Transverse colon (tissue), 4 donors: ENCODE data around the gene FCHSD1. TPM values are rescaled to one million over a fixed set of nuclear protein-coding genes. Genes with fewer than 3 reads are reported as not detected.

Experiments used
- DNase-seq: peaks from one replicate; pipeline ENCODE4 v3.0.0-alpha.2; 2019
- H3K27ac ChIP-seq, 4 donors: fragments of 200-600 bp; sonication (generic); 2 replicates each; pipeline ENCODE4 v1.5.1; 2016 to 2018; ENCODE audit warnings: inconsistent platforms in 4 of 4
- H3K27me3 ChIP-seq: fragments of 200-600 bp; sonication (generic); 2 replicates; pipeline ENCODE4 v1.5.1; 2017; ENCODE audit warnings: inconsistent platforms
- H3K36me3 ChIP-seq, 4 donors: fragments of 200-600 bp; sonication (generic); 2 replicates each; pipeline ENCODE4 v1.5.1; 2017 to 2019; ENCODE audit warnings: inconsistent platforms in 4 of 4
- H3K4me1 ChIP-seq, 4 donors: fragments of 200-600 bp; sonication (generic); 2 replicates each; pipeline ENCODE4 v1.5.1; 2017 to 2020; ENCODE audit warnings: inconsistent platforms in 4 of 4
- H3K4me3 ChIP-seq, 4 donors: fragments of 200-600 bp; sonication (generic); 1 replicate in 1 of 4; 2 replicates in 3 of 4; pipeline versions ENCODE4 v1.5.1 to v1.6.1; 2017 to 2019; ENCODE audit warnings: inconsistent platforms in 4 of 4
- H3K9me3 ChIP-seq, 2 donors: fragments of 200-600 bp; sonication (generic); 2 replicates each; pipeline ENCODE4 v1.5.1; 2017 to 2019; ENCODE audit warnings: inconsistent platforms in 2 of 2
- EP300 ChIP-seq: sonication (generic); formaldehyde crosslinking; IDR thresholded peaks from one replicate; pipeline ENCODE4 v1.6.1; 2017; ENCODE audit warnings: antibody characterized with exemption, low read depth
- POLR2A ChIP-seq: fragments of 450-650 bp; IDR thresholded peaks from one replicate; pipeline ENCODE4 v1.6.1; 2016; ENCODE audit warnings: antibody characterized with exemption, mild to moderate bottlenecking, moderate library complexity
- POLR2AphosphoS5 ChIP-seq, 3 donors: sonication (generic); formaldehyde crosslinking; IDR thresholded peaks; one replicate each; pipeline ENCODE4 v1.6.1; 2016; ENCODE audit warnings: antibody characterized with exemption in 3 of 3
- WGBS, 2 donors: methylation state at CpG; one replicate each; pipeline ENCODE4 v1.1.5; 2018; ENCODE audit warnings: low coverage in 1 of 2; 5-methylcytosine and 5-hydroxymethylcytosine counted together
- in situ Hi-C, 4 donors: fragments of 200-750 bp; cut with MboI; loops; one replicate each; pipeline versions ENCODE4 v1.15.0 to v1.15.1; 2017; ENCODE audit warnings: low sequenced_read_pairs in 3 of 4, low pct_ligation_motif_present in 1 of 4, low pct_unique_long_range_greater_than_20kb in 1 of 4
- intact Hi-C: fragments of 100-400 bp; cut with DNase I; formaldehyde crosslinking; loops from one replicate; pipeline ENCODE4 v1.15.1; 2023; ENCODE audit warnings: low total_unique reads
- total RNA-seq, 4 donors: library from RNA; depleted of rRNA; stranded (reverse); fragments of >200 nt; gene quantifications; one replicate each; pipeline ENCODE4 v1.1.0, GENCODE V29; 2016
- TF ChIP-seq, protein P1 (sequence below), 5 experiments: fragments of 200-600 bp in 3 of 5; fragments of 450-650 bp in 2 of 5; sonication (generic) in 3 of 5; IDR thresholded peaks; 1 replicate in 2 of 5; 2 replicates in 3 of 5; pipeline ENCODE4 v1.5.1; 2016 to 2017; ENCODE audit warnings: antibody characterized with exemption in 5 of 5, inconsistent platforms in 3 of 5, mild to moderate bottlenecking in 2 of 5, moderate library complexity in 1 of 5

FCHSD1 gene
- total RNA-seq, 4 donors from 2014 or later: 26.1 to 69.9 (median 43.1) TPM

- in situ Hi-C loops (no loop called here), intact Hi-C loops (no loop called here)
- H3K4me1 ChIP-seq: peaks cover 0 to 10% (median 0%) of the 10 kb centered on the region in 4 donors
- no peak overlapping the region for H3K4me3 ChIP-seq
- H3K9me3 ChIP-seq: no peaks in the 10 kb centered on the region
- no peak for DNase-seq
- H3K36me3 ChIP-seq: no peaks in the 10 kb centered on the region
- 83 to 90% methylated on average over 2 of the region's 2 CpGs for WGBS, 2 donors
- H3K27ac ChIP-seq: no peak overlapping the region
- H3K27me3 ChIP-seq: no peaks in the 10 kb centered on the region
- TF ChIP-seq EP300 (no peak), POLR2A (no peak), POLR2AphosphoS5 (IDR thresholded peaks at IDR 0.05) (no peak)
- TF ChIP-seq, protein P1, sequence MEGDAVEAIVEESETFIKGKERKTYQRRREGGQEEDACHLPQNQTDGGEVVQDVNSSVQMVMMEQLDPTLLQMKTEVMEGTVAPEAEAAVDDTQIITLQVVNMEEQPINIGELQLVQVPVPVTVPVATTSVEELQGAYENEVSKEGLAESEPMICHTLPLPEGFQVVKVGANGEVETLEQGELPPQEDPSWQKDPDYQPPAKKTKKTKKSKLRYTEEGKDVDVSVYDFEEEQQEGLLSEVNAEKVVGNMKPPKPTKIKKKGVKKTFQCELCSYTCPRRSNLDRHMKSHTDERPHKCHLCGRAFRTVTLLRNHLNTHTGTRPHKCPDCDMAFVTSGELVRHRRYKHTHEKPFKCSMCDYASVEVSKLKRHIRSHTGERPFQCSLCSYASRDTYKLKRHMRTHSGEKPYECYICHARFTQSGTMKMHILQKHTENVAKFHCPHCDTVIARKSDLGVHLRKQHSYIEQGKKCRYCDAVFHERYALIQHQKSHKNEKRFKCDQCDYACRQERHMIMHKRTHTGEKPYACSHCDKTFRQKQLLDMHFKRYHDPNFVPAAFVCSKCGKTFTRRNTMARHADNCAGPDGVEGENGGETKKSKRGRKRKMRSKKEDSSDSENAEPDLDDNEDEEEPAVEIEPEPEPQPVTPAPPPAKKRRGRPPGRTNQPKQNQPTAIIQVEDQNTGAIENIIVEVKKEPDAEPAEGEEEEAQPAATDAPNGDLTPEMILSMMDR (IDR thresholded peaks at IDR 0.05): no peak
Observed at GRCh38 chr5:141597814-141598213, 53.4 kb downstream of the FCHSD1 start.

GRCh38 chr5:141597394-141597793, 53.8 kb downstream of the FCHSD1 start:
- Histone ChIP-seq H3K27me3 (no peaks in the 10 kb centered on the region), H3K9me3 (no peaks in the 10 kb centered on the region), H3K4me3 (no peak overlapping the region), H3K36me3 (no peaks in the 10 kb centered on the region), H3K4me1 (peaks cover 0 to 11% (median 0%) of the 10 kb centered on the region in 4 donors), H3K27ac (no peak overlapping the region)
- 27 to 55% methylated on average over 2 of the region's 2 CpGs for whole genome bisulfite sequencing, 2 donors
- DNase-seq: no peak
- intact Hi-C loops (no loop called here), in situ Hi-C loops (no loop called here)
- TF ChIP-seq, protein P1 (IDR thresholded peaks at IDR 0.05): no peak
- TF ChIP-seq POLR2A (no peak), POLR2AphosphoS5 (IDR thresholded peaks at IDR 0.05) (no peak), EP300 (no peak)

DNA sequence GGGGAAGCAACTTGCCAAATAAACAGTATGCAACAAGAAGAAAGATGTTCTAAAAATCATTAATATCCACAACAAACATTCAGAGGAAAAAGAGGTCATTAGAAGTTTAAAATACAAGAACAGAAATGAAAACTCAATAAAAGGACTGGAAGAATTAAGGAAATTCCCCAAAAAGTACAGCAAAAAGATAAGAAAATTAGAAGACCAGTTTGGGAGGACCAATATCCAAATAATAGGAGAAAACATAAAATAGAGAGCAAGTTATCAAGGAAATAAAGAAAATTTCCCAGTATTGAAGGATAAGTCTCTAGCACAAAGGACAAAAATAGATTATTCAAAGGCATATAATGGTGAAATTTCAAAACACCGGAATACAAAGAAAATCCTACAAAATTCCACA, 54.4 kb downstream of the FCHSD1 start:
- DNase-seq: no peak
- WGBS, 2 donors: 94 to 100% methylated on average over 1 of the region's 1 CpG
- Histone ChIP-seq H3K27me3 (no peaks in the 10 kb centered on the region), H3K36me3 (no peaks in the 10 kb centered on the region), H3K4me3 (no peak overlapping the region), H3K4me1 (peaks cover 0 to 14% (median 0%) of the 10 kb centered on the region in 4 donors), H3K27ac (no peak overlapping the region), H3K9me3 (no peaks in the 10 kb centered on the region)
- intact Hi-C loops: no loop called here
- in situ Hi-C loops: no loop called here
- TF ChIP-seq POLR2AphosphoS5 (IDR thresholded peaks at IDR 0.05): no peak
- TF ChIP-seq, protein P1 (IDR thresholded peaks at IDR 0.05): no peak
- TF ChIP-seq POLR2A: no peak
- TF ChIP-seq EP300: no peak

GRCh38 chr5:141590127-141590526, 61.1 kb downstream of the FCHSD1 start:
- intact Hi-C loops (no loop called here), in situ Hi-C loops (no loop called here)
- Histone ChIP-seq H3K4me1 (peaks cover 0 to 8% (median 0%) of the 10 kb centered on the region in 4 donors), H3K27me3 (no peaks in the 10 kb centered on the region), H3K9me3 (no peaks in the 10 kb centered on the region), H3K4me3 (no peak overlapping the region), H3K36me3 (peaks cover 0 to 18% (median 6%) of the 10 kb centered on the region in 4 donors), H3K27ac (no peak overlapping the region)
- TF ChIP-seq POLR2AphosphoS5 (IDR thresholded peaks at IDR 0.05) (no peak), POLR2A (no peak), EP300 (no peak)
- TF ChIP-seq, protein P1 (IDR thresholded peaks at IDR 0.05): no peak
- no peak for DNase-seq
- 55 to 80% methylated on average over 2 of the region's 2 CpGs for WGBS, 2 donors

Other genes with a start within 250 kb of the FCHSD1 start
- 1 to 10 TPM; 1.2 to 4.6 (median 3.4) TPM for gene PCDHGA9, start 248.6 kb downstream of the FCHSD1 start, total RNA-seq
- gene PCDHGB6, start 243.4 kb downstream of the FCHSD1 start, total RNA-seq: 1 to 10 TPM; 1.9 to 5.9 (median 4.7) TPM
- gene PCDHGA10, start 238.4 kb downstream of the FCHSD1 start, total RNA-seq: 1 to 10 TPM; 4.0 to 6.5 (median 6.1) TPM
- 10 to 100 TPM in 1 of 4 donors, 1 to 10 TPM in 3; 7.0 to 10.1 (median 9.1) TPM for gene PCDHGB7, start 233.7 kb downstream of the FCHSD1 start, total RNA-seq
- 1 to 10 TPM; 2.6 to 5.8 (median 4.4) TPM for gene PCDHGA11, start 230.4 kb downstream of the FCHSD1 start, total RNA-seq
- gene PCDHGA12, start 220.9 kb downstream of the FCHSD1 start, total RNA-seq: 10 to 100 TPM in 1 of 4 donors, 1 to 10 TPM in 3; 1.6 to 14.2 (median 4.8) TPM
- gene PCDHGC3, start 175.5 kb downstream of the FCHSD1 start, total RNA-seq: 10 to 100 TPM in 3 of 4 donors, 1 to 10 TPM in 1; 6.0 to 17.0 (median 13.6) TPM
- gene PCDHGC4, start 166.4 kb downstream of the FCHSD1 start, total RNA-seq: 10 to 100 TPM in 1 of 4 donors, 1 to 10 TPM in 3; 1.8 to 26.5 (median 2.7) TPM
- 1 to 10 TPM in 2 of 4 donors, under 1 TPM in 2; 0.20 to 2.5 (median 1.0) TPM for gene PCDHGC5, start 162.3 kb downstream of the FCHSD1 start, total RNA-seq
- gene DIAPH1, start 32.4 kb downstream of the FCHSD1 start, total RNA-seq: 100 to 1,000 TPM in 1 of 4 donors, 10 to 100 TPM in 3; 55.4 to 150 (median 91.4) TPM
- 10 to 100 TPM; 12.7 to 45.1 (median 40.2) TPM for gene HDAC3, start 14.6 kb downstream of the FCHSD1 start, total RNA-seq
- gene RELL2, start 14.4 kb downstream of the FCHSD1 start, total RNA-seq: 10 to 100 TPM in 1 of 4 donors, 1 to 10 TPM in 3; 4.4 to 19.1 (median 7.5) TPM
- 1 to 10 TPM; 1.1 to 4.0 (median 3.3) TPM for gene ARAP3, start 30.8 kb upstream of the FCHSD1 start, total RNA-seq
- 100 to 1,000 TPM in 3 of 4 donors, 10 to 100 TPM in 1; 92.5 to 217 (median 164) TPM for gene PCDH1, start 227.0 kb upstream of the FCHSD1 start, total RNA-seq